H1 (cell line): ENCODE measurements around the gene CAV3. TPM values are rescaled to one million over a fixed set of nuclear protein-coding genes. Genes with fewer than 3 reads are reported as not detected.
A peak's percentile ranks its signal among the peaks of the same experiment; 100 is the strongest.

ENCODE experiments used
- CTCF ChIA-PET: fragments of 300-600 bp; sonication (Branson Sonifier 250); formaldehyde crosslinking; loops from one replicate; lab custom pipeline; 2021; ENCODE audit not compliant: partially characterized antibody; lab: Charles Lee
- POLR2A ChIA-PET: fragments of 300-600 bp; sonication (Branson Sonifier 250); formaldehyde crosslinking; loops from one replicate; lab custom pipeline; 2021; ENCODE audit warnings: inconsistent platforms; ENCODE audit not compliant: partially characterized antibody; lab: Charles Lee
- DNase-seq, 2 experiments: peaks; one replicate each; pipeline versions ENCODE4 v3.0.0 to v3.0.0-alpha.2; 2010 to 2022; ENCODE audit warnings: low spot score in 2 of 2, low read depth in 1 of 2, mixed read lengths in 1 of 2
- FAIRE-seq: peaks from 2 replicates; lab custom pipeline; 2011; peaks lifted over from hg19 to GRCh38; lab: Jason Lieb, UNC
- H2AFZ ChIP-seq: 2 replicates; pipeline ENCODE4 v1.8.1; 2012; ENCODE audit warnings: low read length, inconsistent platforms
- H2AK5ac ChIP-seq: 2 replicates; pipeline ENCODE4 v1.6.1; 2013; ENCODE audit warnings: low read depth, low read length
- H2BK120ac ChIP-seq: replicated peaks from 2 replicates; pipeline ENCODE3; 2013; ENCODE audit warnings: low read depth, low read length, inconsistent platforms
- H2BK12ac ChIP-seq: 2 replicates; pipeline ENCODE4 v1.6.1; 2013; ENCODE audit warnings: low read depth, low read length
- H2BK15ac ChIP-seq: 2 replicates; pipeline ENCODE4 v1.6.1; 2013; ENCODE audit warnings: low read length
- H2BK20ac ChIP-seq: 2 replicates; pipeline ENCODE4 v1.6.1; 2013; ENCODE audit warnings: low read length
- H2BK5ac ChIP-seq: 2 replicates; pipeline ENCODE4 v1.6.1; 2013; ENCODE audit warnings: low read depth, low read length
- H3K14ac ChIP-seq: 2 replicates; pipeline ENCODE4 v1.6.1; 2013; ENCODE audit warnings: inconsistent platforms; ENCODE audit not compliant: insufficient read length
- H3K18ac ChIP-seq: 2 replicates; pipeline ENCODE4 v1.6.1; 2013; ENCODE audit warnings: low read length; ENCODE audit errors: extremely low read depth
- H3K23ac ChIP-seq: 2 replicates; pipeline ENCODE4 v1.6.1; 2013; ENCODE audit warnings: inconsistent platforms; ENCODE audit not compliant: insufficient read length
- H3K23me2 ChIP-seq: 2 replicates; pipeline ENCODE4 v1.6.1; 2013; ENCODE audit warnings: low read depth, low read length
- H3K27ac ChIP-seq: 2 replicates; pipeline ENCODE4 v1.6.1; 2011; ENCODE audit warnings: low read depth, low read length, inconsistent platforms
- H3K27me3 ChIP-seq, 4 experiments: replicated peaks in 1 of 4; 1 replicate in 1 of 4; 2 replicates in 3 of 4; pipeline versions ENCODE4 v1.6.1 to v1.8.1; 2011 to 2013; ENCODE audit warnings: low read length in 3 of 4, mild to moderate bottlenecking in 3 of 4, inconsistent platforms in 2 of 4, mixed read lengths in 2 of 4, moderate library complexity in 1 of 4; ENCODE audit not compliant: control insufficient read depth in 3 of 4, insufficient read depth in 3 of 4; ENCODE audit errors: extremely low read depth in 1 of 4
- H3K36me3 ChIP-seq, 4 experiments: 2 replicates each; pipeline versions ENCODE4 v1.6.1 to v1.8.1; 2011 to 2013; ENCODE audit warnings: mild to moderate bottlenecking in 4 of 4, low read length in 3 of 4, moderate library complexity in 2 of 4, control low read depth in 1 of 4, inconsistent platforms in 1 of 4; ENCODE audit not compliant: insufficient read depth in 4 of 4, control insufficient read depth in 2 of 4
- H3K4ac ChIP-seq: replicated peaks from 2 replicates; pipeline ENCODE3; 2013; ENCODE audit warnings: low read length, low read depth, mixed read lengths, inconsistent platforms; ENCODE audit not compliant: insufficient read length
- H3K4me1 ChIP-seq, 4 experiments: replicated peaks in 1 of 4; 1 replicate in 1 of 4; 2 replicates in 3 of 4; pipeline versions ENCODE4 v1.6.1 to v1.8.1; 2011 to 2013; ENCODE audit warnings: low read length in 3 of 4, inconsistent platforms in 2 of 4, mixed read lengths in 1 of 4; ENCODE audit not compliant: insufficient read depth in 4 of 4, control insufficient read depth in 3 of 4
- H3K4me2 ChIP-seq, 2 experiments: 2 replicates each; pipeline versions ENCODE4 v1.6.1 to v1.8.1; 2011 to 2013; ENCODE audit warnings: low read depth in 2 of 2, low read length in 2 of 2, control low read depth in 1 of 2, inconsistent platforms in 1 of 2, mild to moderate bottlenecking in 1 of 2; ENCODE audit not compliant: insufficient read depth in 1 of 2
- H3K4me3 ChIP-seq, 4 experiments: fragments of 200-600, 300-600 bp in 1 of 4; sonication (generic), shearing (Covaris generic), sonication (Bioruptor Twin) in 1 of 4; 2 replicates each; pipeline versions ENCODE4 v1.5.1 to v1.8.1; 2011 to 2016; ENCODE audit warnings: low read length in 4 of 4, low read depth in 3 of 4, control low read depth in 2 of 4, inconsistent platforms in 2 of 4, mild to moderate bottlenecking in 2 of 4, mixed read lengths in 1 of 4, moderate library complexity in 1 of 4; ENCODE audit not compliant: insufficient read depth in 2 of 4; ENCODE audit errors: extremely low read depth in 1 of 4
- H3K56ac ChIP-seq: replicated peaks from 2 replicates; pipeline ENCODE3; 2013; ENCODE audit warnings: low read depth, mild to moderate bottlenecking, mixed read lengths, low read length, inconsistent platforms; ENCODE audit not compliant: insufficient read length
- H3K79me1 ChIP-seq: 2 replicates; pipeline ENCODE4 v1.6.1; 2013; ENCODE audit warnings: low read depth, low read length, control low read depth
- H3K79me2 ChIP-seq, 2 experiments: 2 replicates each; pipeline versions ENCODE4 v1.6.1 to v1.8.1; 2012 to 2013; ENCODE audit warnings: low read length in 2 of 2, mild to moderate bottlenecking in 2 of 2, inconsistent platforms in 1 of 2; ENCODE audit not compliant: insufficient read depth in 2 of 2, control insufficient read depth in 1 of 2
- H3K9ac ChIP-seq, 4 experiments: replicated peaks in 1 of 4; 1 replicate in 1 of 4; 2 replicates in 3 of 4; pipeline versions ENCODE4 v1.6.1 to v1.8.1; 2011 to 2013; ENCODE audit warnings: low read depth in 3 of 4, low read length in 3 of 4, control low read depth in 2 of 4, mild to moderate bottlenecking in 2 of 4, moderate library complexity in 2 of 4, inconsistent platforms in 1 of 4; ENCODE audit errors: extremely low read depth in 1 of 4
- H3K9me3 ChIP-seq, 2 experiments: 2 replicates each; pipeline versions ENCODE4 v1.6.1 to v1.8.1; 2012 to 2013; ENCODE audit warnings: mild to moderate bottlenecking in 2 of 2, moderate library complexity in 2 of 2, control low read depth in 1 of 2, inconsistent platforms in 1 of 2, low read depth in 1 of 2, low read length in 1 of 2, mixed read lengths in 1 of 2; ENCODE audit not compliant: insufficient read depth in 2 of 2
- H4K20me1 ChIP-seq, 2 experiments: replicated peaks in 1 of 2; 2 replicates each; pipeline versions ENCODE3 to v1.8.1; 2011 to 2013; ENCODE audit warnings: inconsistent platforms in 2 of 2, low read length in 2 of 2, mild to moderate bottlenecking in 1 of 2; ENCODE audit not compliant: insufficient read depth in 2 of 2, control insufficient read depth in 1 of 2
- H4K5ac ChIP-seq: 2 replicates; pipeline ENCODE4 v1.6.1; 2013; ENCODE audit warnings: low read length, low read depth, mixed read lengths, inconsistent platforms; ENCODE audit not compliant: insufficient read length
- H4K8ac ChIP-seq: 2 replicates; pipeline ENCODE4 v1.8.0; 2013; ENCODE audit warnings: mild to moderate bottlenecking, moderate library complexity, low read length, inconsistent platforms; ENCODE audit not compliant: insufficient read depth; ENCODE audit errors: extremely low read depth
- H4K91ac ChIP-seq: replicated peaks from 2 replicates; pipeline ENCODE3; 2013; ENCODE audit warnings: low read length, mixed read lengths, inconsistent platforms; ENCODE audit not compliant: insufficient read length
- CBX5 ChIP-seq: fragments of 300-800, 300-1000 bp; sonication (generic); IDR thresholded peaks from 2 replicates; pipeline ENCODE4 v1.7.1; 2016; ENCODE audit warnings: antibody characterized with exemption, low read length, low read depth
- CHD1 ChIP-seq: IDR thresholded peaks from 2 replicates; pipeline ENCODE4 v1.6.1; 2012; ENCODE audit warnings: low read depth, low read length, improper control_type of control experiment
- CREB1 ChIP-seq: IDR thresholded peaks from 2 replicates; pipeline ENCODE4 v1.6.1; 2012; ENCODE audit warnings: inconsistent platforms
- GABPA ChIP-seq: IDR thresholded peaks from 2 replicates; pipeline ENCODE4 v1.6.1; 2011; ENCODE audit warnings: mild to moderate bottlenecking, low read length, moderate library complexity, borderline replicate concordance; ENCODE audit not compliant: insufficient read depth
- GTF2F1 ChIP-seq: IDR thresholded peaks from 2 replicates; pipeline ENCODE4 v1.6.1; 2012; ENCODE audit warnings: low read depth, low read length, improper control_type of control experiment, borderline replicate concordance
- HDAC6 ChIP-seq: IDR thresholded peaks from one replicate; pipeline ENCODE4 v1.7.1; 2012; ENCODE audit warnings: low read depth, mild to moderate bottlenecking, inconsistent platforms, low read length, moderate library complexity
- KDM1A ChIP-seq: fragments of 200-600, 300-600 bp; sonication (generic); IDR thresholded peaks from 2 replicates; pipeline ENCODE4 v1.7.1; 2016; ENCODE audit warnings: mild to moderate bottlenecking, low read length, borderline replicate concordance
- NANOG ChIP-seq: IDR thresholded peaks from 2 replicates; pipeline ENCODE4 v1.6.1; 2011; ENCODE audit warnings: low read length, low read depth, mild to moderate bottlenecking, inconsistent platforms; ENCODE audit not compliant: insufficient read depth, poor library complexity, severe bottlenecking
- SP4 ChIP-seq: IDR thresholded peaks from 2 replicates; pipeline ENCODE4 v1.6.1; 2012; ENCODE audit warnings: low read length, inconsistent platforms
- SUZ12 ChIP-seq: fragments of 200-600 bp; sonication (generic); IDR thresholded peaks from 2 replicates; pipeline ENCODE4 v1.6.1; 2012; ENCODE audit warnings: mild to moderate bottlenecking, inconsistent platforms, low read length, moderate library complexity, mixed read lengths
- TBP ChIP-seq: IDR thresholded peaks from 2 replicates; pipeline ENCODE4 v1.6.1; 2011; ENCODE audit warnings: low read depth, low read length, improper control_type of control experiment
- TCF12 ChIP-seq: IDR thresholded peaks from 2 replicates; pipeline ENCODE4 v1.6.1; 2011; ENCODE audit warnings: low read depth, mild to moderate bottlenecking, low read length
- WGBS, 2 experiments: shearing (Covaris generic) in 1 of 2; methylation state at CpG; one replicate each; pipeline versions ENCODE4 v1.1.6 to v1.1.7; 2013 to 2015; ENCODE audit warnings: low lambda C conversion rate in 2 of 2, mixed read lengths in 2 of 2, inconsistent platforms in 1 of 2, low coverage in 1 of 2, missing lambda C conversion rate in 1 of 2; ENCODE audit not compliant: insufficient replicate concordance in 2 of 2, insufficient coverage in 1 of 2, insufficient read length in 1 of 2; ENCODE audit errors: extremely low coverage in 1 of 2, missing lambda C conversion rate in 1 of 2; 5-methylcytosine and 5-hydroxymethylcytosine counted together
- polyA plus RNA-seq, 7 experiments: library from polyadenylated mRNA; depleted of rRNA in 3 of 7; stranded (reverse) in 5 of 7; unstranded in 2 of 7; fragments of >200 nt in 5 of 7; fragments of 200-250 nt in 2 of 7; gene quantifications; 1 replicate in 5 of 7; 2 replicates in 1 of 7; 4 replicates in 1 of 7; pipeline versions ENCODE4 v1.2.1 to v1.2.3, GENCODE V29; 2011 to 2013; ENCODE audit warnings: missing spikeins in 2 of 7, mixed read lengths in 2 of 7
- total RNA-seq: library from RNA; stranded (reverse); fragmentation: NEBNext Ultra II Directional; extraction: Animal tissue kit (Norgen Biotek cat#: 25700); gene quantifications from 2 replicates; pipeline ENCODE4 v1.2.1, GENCODE V29; 2021
- TF ChIP-seq, protein P1 (sequence below): IDR thresholded peaks from 2 replicates; pipeline ENCODE4 v1.6.1; 2012; ENCODE audit warnings: inconsistent platforms

CAV3 gene
- total and polyA plus RNA-seq, 2 of the 8 experiments (the other 6 are each of a cell fraction or from before 2014, with no cell fraction given): not detected

DNA sequence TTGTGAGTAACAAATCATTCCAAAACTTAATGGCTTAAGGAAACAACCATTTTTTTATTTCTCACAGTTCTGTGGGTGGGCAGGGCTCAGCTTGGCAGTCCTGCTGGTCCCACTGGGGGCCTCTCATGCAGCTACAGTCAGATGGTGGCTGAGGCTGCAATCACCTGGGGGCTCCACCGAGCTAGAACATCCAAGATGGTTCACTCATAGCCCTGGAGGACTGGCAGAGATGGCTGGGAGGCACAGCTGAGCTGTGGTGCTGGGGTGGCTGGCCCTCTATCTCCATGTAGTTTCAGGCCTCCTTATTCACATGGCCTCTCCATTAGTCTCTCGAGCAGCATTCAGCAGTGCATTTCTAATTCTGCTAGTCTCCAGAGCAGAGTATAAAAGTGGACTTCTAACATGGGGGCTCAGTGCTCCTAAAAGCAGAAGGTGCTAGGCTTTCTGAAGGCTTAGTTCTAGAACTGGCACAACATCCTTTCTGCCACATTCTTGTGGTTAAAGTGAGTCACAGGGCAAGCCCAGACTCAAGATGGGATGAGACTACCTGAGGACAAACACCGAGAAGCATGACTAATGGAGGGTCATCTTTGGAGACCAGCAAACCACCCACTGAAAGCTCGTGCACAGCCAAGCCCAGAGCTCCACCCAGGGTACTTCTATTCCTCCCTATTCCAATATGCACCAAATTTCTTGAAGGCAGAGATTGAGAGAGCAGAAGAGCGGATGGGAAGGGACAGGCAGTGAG lies 6.3 kb downstream of the CAV3 start:
- Histone ChIP-seq H3K4me3 (no peak overlapping the region), H3K56ac (no peak overlapping the region), H3K18ac (peak overlapping the region; percentile 52; the same call in 1 of the 2 replicates), H3K9me3 (no peaks in the 10 kb centered on the region), H3K9ac (no peak overlapping the region), H4K5ac (no peak overlapping the region), H2BK20ac (peak overlapping the region; percentile 25; the same call in 1 of the 2 replicates), H2AFZ (no peak overlapping the region), H3K79me1 (no peaks in the 10 kb centered on the region), H3K4ac (no peak overlapping the region), H4K20me1 (no peaks in the 10 kb centered on the region), H3K27me3 (peaks cover 0 to 4% (median 0%) of the 10 kb centered on the region in 4 experiments; a peak in 1 of 7 replicates), H2BK15ac (peak overlapping the region; percentile 90; the same call in 1 of the 2 replicates), H3K23ac (no peak overlapping the region), H3K36me3 (no peaks in the 10 kb centered on the region), H3K23me2 (peaks cover 2% of the 10 kb centered on the region; the same call in 1 of the 2 replicates), H2BK120ac (no peak overlapping the region), H3K14ac (no peak overlapping the region), H2BK5ac (0 out of 2 replicates have a peak overlapping the region, but pooled peaks have one; percentile 28), H3K79me2 (no peaks in the 10 kb centered on the region), H3K4me2 (no peak overlapping the region), H2BK12ac (no peak overlapping the region; the same call in 1 of the 2 replicates), H3K27ac (no peak overlapping the region), H4K8ac (no peak overlapping the region), H4K91ac (no peak overlapping the region), H3K4me1 (peaks cover 1 to 20% (median 8%) of the 10 kb centered on the region in 4 experiments), H2AK5ac (peak overlapping the region; percentile 44; the same call in 1 of the 2 replicates)
- CTCF ChIA-PET: interaction anchor here (1.0 to 4.5 kb wide), 9 partner anchors 8 to 76 kb away, joined by 3 to 19 read pairs (median 6); partner anchors contain the start of gene OXTR
- no peak for DNase-seq
- no peak for FAIRE-seq
- WGBS, 2 experiments: 90% methylated on average over 5 of the region's 5 CpGs; no CpG with 5 or more reads in 1 of the 2 experiments
- POLR2A ChIA-PET: no interaction called here
- TF ChIP-seq NANOG (no peak), SUZ12 (no peak), TBP (no peak), GTF2F1 (no peak), KDM1A (no peak), HDAC6 (no peak), TCF12 (no peak), GABPA (no peak), SP4 (no peak), CREB1 (no peak), CBX5 (no peak), CHD1 (no peak)
- TF ChIP-seq, protein P1, sequence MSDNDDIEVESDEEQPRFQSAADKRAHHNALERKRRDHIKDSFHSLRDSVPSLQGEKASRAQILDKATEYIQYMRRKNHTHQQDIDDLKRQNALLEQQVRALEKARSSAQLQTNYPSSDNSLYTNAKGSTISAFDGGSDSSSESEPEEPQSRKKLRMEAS: no peak
